Suprapubic skin (tissue), 4 donors: ENCODE measurements around the gene PLA2G4B. TPM values are rescaled to one million over a fixed set of nuclear protein-coding genes. Genes with fewer than 3 reads are reported as not detected.
"Not testable (repeated sequence)": the region's sequence is repeated elsewhere in the genome, so short reads cannot be mapped to it uniquely, and the experiment has no call there.

Experiments used
- DNase-seq, 2 donors: peaks; one replicate each; pipeline ENCODE4 v3.0.0-alpha.2; 2019; ENCODE audit warnings: low spot score in 2 of 2
- H3K27ac ChIP-seq: fragments of 200-600 bp; sonication (generic); one replicate; pipeline ENCODE4 v1.5.1; 2019
- H3K27me3 ChIP-seq: fragments of 200-600 bp; sonication (generic); one replicate; pipeline ENCODE4 v1.5.1; 2019
- H3K36me3 ChIP-seq: fragments of 200-600 bp; sonication (generic); one replicate; pipeline ENCODE4 v1.5.1; 2019
- H3K4me1 ChIP-seq: fragments of 200-600 bp; sonication (generic); one replicate; pipeline ENCODE4 v1.5.1; 2019
- H3K4me3 ChIP-seq: fragments of 200-600 bp; sonication (generic); one replicate; pipeline ENCODE4 v1.5.1; 2019; ENCODE audit warnings: mild to moderate bottlenecking
- H3K9me3 ChIP-seq: fragments of 200-600 bp; sonication (generic); one replicate; pipeline ENCODE4 v1.5.1; 2019
- CTCF ChIP-seq, 2 donors: fragments of 200-600 bp in 1 of 2; fragments of 450-650 bp in 1 of 2; sonication (generic) in 1 of 2; IDR thresholded peaks; one replicate each; pipeline ENCODE4 v1.5.1; 2016 to 2019; ENCODE audit warnings: antibody characterized with exemption in 2 of 2, mild to moderate bottlenecking in 1 of 2, moderate library complexity in 1 of 2
- EP300 ChIP-seq: sonication (generic); formaldehyde crosslinking; IDR thresholded peaks from one replicate; pipeline ENCODE4 v1.6.1; 2017; ENCODE audit warnings: antibody characterized with exemption
- POLR2A ChIP-seq, 2 donors: fragments of 450-650 bp; IDR thresholded peaks; one replicate each; pipeline ENCODE4 v1.6.1; 2017; ENCODE audit warnings: antibody characterized with exemption in 2 of 2, mild to moderate bottlenecking in 2 of 2, moderate library complexity in 2 of 2
- POLR2AphosphoS5 ChIP-seq, 3 donors: sonication (generic); formaldehyde crosslinking; IDR thresholded peaks; one replicate each; pipeline ENCODE4 v1.6.1; 2017; ENCODE audit warnings: antibody characterized with exemption in 3 of 3
- WGBS: methylation state at CpG from one replicate; pipeline ENCODE4 v1.1.5; 2018; 5-methylcytosine and 5-hydroxymethylcytosine counted together
- total RNA-seq, 4 donors: library from RNA; depleted of rRNA; stranded (reverse); fragments of >200 nt; gene quantifications; one replicate each; pipeline ENCODE4 v1.1.0, GENCODE V29; 2016

The PLA2G4B gene
- total RNA-seq, 4 donors from 2014 or later, result 59.7 to 195 (median 73.7) TPM

GRCh38 chr15:41827880-41828806, 10.5 kb upstream of the PLA2G4B start, which contains the start of gene JMJD7:
Gene JMJD7, plus strand, starts transcription at chr15:41828092. Its CDS starts 33 bp downstream, at chr15:41828125.
- TF ChIP-seq CTCF (IDR thresholded peaks at IDR 0.05) (no peak), POLR2AphosphoS5 (IDR thresholded peaks at IDR 0.05) (peak; percentile 28 to 70 (median 63)), POLR2A (IDR thresholded peaks at IDR 0.05) (peak in 1 of 2 donors; percentile 27), EP300 (no peak)
- Histone ChIP-seq H3K36me3 (peaks cover 43% of the 10 kb centered on the region), H3K9me3 (no peaks in the 10 kb centered on the region), H3K4me3 (peak within 1 kb of the TSS; percentile 80), H3K27me3 (no peaks in the 10 kb centered on the region), H3K4me1 (peaks cover 58% of the 10 kb centered on the region), H3K27ac (peak within 1 kb of the TSS; percentile 90)
- DNase-seq, result peak; percentile 96 to 97
- WGBS, result under 1% methylated on average over 40 of the region's 66 CpGs

GRCh38 chr15:41828807-41829141, 9.9 kb upstream of the PLA2G4B start:
- 6% methylated on average over 6 of the region's 6 CpGs for WGBS
- Histone ChIP-seq H3K4me3 (peak overlapping the region; percentile 80), H3K9me3 (no peaks in the 10 kb centered on the region), H3K36me3 (peaks cover 37% of the 10 kb centered on the region), H3K27me3 (no peaks in the 10 kb centered on the region), H3K4me1 (peaks cover 65% of the 10 kb centered on the region), H3K27ac (peak overlapping the region; percentile 90)
- TF ChIP-seq CTCF (IDR thresholded peaks at IDR 0.05), result no peak
- no peak for DNase-seq

- TF ChIP-seq POLR2AphosphoS5 (IDR thresholded peaks at IDR 0.05) (no peak), CTCF (IDR thresholded peaks at IDR 0.05) (no peak), POLR2A (IDR thresholded peaks at IDR 0.05) (no peak), EP300 (no peak)
- H3K27me3 ChIP-seq, result no peaks in the 10 kb centered on the region
- DNase-seq, result no peak
- no peak overlapping the region for H3K4me3 ChIP-seq
- no peaks in the 10 kb centered on the region for H3K9me3 ChIP-seq
- H3K27ac ChIP-seq, result no peak overlapping the region
- 66% methylated on average over 10 of the region's 13 CpGs for WGBS
- H3K4me1 ChIP-seq, result peaks cover 75% of the 10 kb centered on the region
- H3K36me3 ChIP-seq, result peaks cover 26% of the 10 kb centered on the region
These were observed 8.5 kb upstream of the PLA2G4B start for GRCh38 chr15:41829959-41830646.

- H3K4me3 ChIP-seq, result not testable (repeated sequence)
- H3K27ac ChIP-seq, result peak overlapping the region; percentile 84
These were observed 7.4 kb upstream of the PLA2G4B start for GRCh38 chr15:41831291-41831690.

GRCh38 chr15:41832208-41832607, 6.4 kb upstream of the PLA2G4B start:
- 77% methylated on average over 10 of the region's 10 CpGs for WGBS
- Histone ChIP-seq H3K9me3 (no peaks in the 10 kb centered on the region), H3K27ac (peak overlapping the region; percentile 84), H3K4me3 (no peak overlapping the region), H3K27me3 (no peaks in the 10 kb centered on the region), H3K36me3 (peaks cover 36% of the 10 kb centered on the region), H3K4me1 (peaks cover 86% of the 10 kb centered on the region)
- no peak for TF ChIP-seq POLR2A (IDR thresholded peaks at IDR 0.05)
- DNase-seq, result no peak

More at GRCh38 chr15:41831291-41831690, 7.4 kb upstream of the PLA2G4B start:
- Histone ChIP-seq H3K36me3 (peaks cover 27% of the 10 kb centered on the region), H3K4me1 (peaks cover 87% of the 10 kb centered on the region)
- H3K27me3 ChIP-seq, DNase-seq, H3K9me3 ChIP-seq: not testable (repeated sequence)
- WGBS, result 69% methylated on average over 4 of the region's 4 CpGs

GRCh38 chr15:41832875-41833274, 5.8 kb upstream of the PLA2G4B start:
- TF ChIP-seq POLR2A (IDR thresholded peaks at IDR 0.05) (no peak), EP300 (no peak), POLR2AphosphoS5 (IDR thresholded peaks at IDR 0.05) (peak; percentile 37 to 70 (median 54)), CTCF (IDR thresholded peaks at IDR 0.05) (no peak)
- Histone ChIP-seq H3K27me3 (no peaks in the 10 kb centered on the region), H3K36me3 (peaks cover 36% of the 10 kb centered on the region), H3K4me1 (peaks cover 82% of the 10 kb centered on the region), H3K27ac (peak overlapping the region; percentile 84), H3K9me3 (no peaks in the 10 kb centered on the region), H3K4me3 (no peak overlapping the region)
- DNase-seq, result no peak
- 41% methylated on average over 3 of the region's 3 CpGs for WGBS
